HCT116 (cell line): ENCODE measurements around the gene TBC1D8. TPM values are rescaled to one million over a fixed set of nuclear protein-coding genes. Genes with fewer than 3 reads are reported as not detected.

Source experiments
- ATAC-seq: fragments of 200-7000 bp; cut with Tn5 transposase; 2 replicates; pipeline ENCODE4 v1.9.1; 2020; ENCODE audit warnings: mild to moderate bottlenecking, moderate library complexity
- BruUV-seq: library from RNA; stranded (reverse); fragments of 400-500 nt; replicated peaks from 2 replicates; lab custom pipeline; 2021; lab: Mats Ljungman, UMichigan
- CTCF ChIA-PET: fragments of 300-600 bp; sonication (Branson Sonifier 250); formaldehyde crosslinking; loops from one replicate; lab custom pipeline; 2021; ENCODE audit warnings: antibody characterized with exemption; lab: Charles Lee
- POLR2A ChIA-PET: fragments of 300-600, 350-600 bp; sonication (Branson Sonifier 250); formaldehyde crosslinking; loops from one replicate; lab custom pipeline; 2021; ENCODE audit warnings: antibody characterized with exemption; lab: Charles Lee
- RAD21 ChIA-PET, 2 experiments: fragments of 300-600 bp; sonication (Branson Sonifier 250); formaldehyde crosslinking; loops; one replicate each; lab custom pipeline; 2023; ENCODE audit warnings: low total read pairs in 2 of 2; ENCODE audit not compliant: uncharacterized antibody in 2 of 2, unreplicated experiment in 2 of 2, low non-redundant PET in 1 of 2; lab: Charles Lee
- DNase-seq: peaks from one replicate; pipeline ENCODE4 v3.0.0-alpha.2; 2010; ENCODE audit warnings: low read depth, low spot score
- H2AFZ ChIP-seq: fragments of 200-600 bp; shearing (Covaris generic), sonication (generic); 2 replicates; pipeline ENCODE4 v1.6.1; 2017; ENCODE audit warnings: low read depth, mixed run types, mixed read lengths, antibody characterized with exemption, low read length; ENCODE audit not compliant: poor library complexity, severe bottlenecking
- H3K27ac ChIP-seq: 2 replicates; pipeline ENCODE4 v1.5.1; 2012; ENCODE audit warnings: low read depth, low read length
- H3K27me3 ChIP-seq: fragments of 200-600 bp; sonication (generic); 2 replicates; pipeline ENCODE4 v1.6.1; 2016; ENCODE audit warnings: mixed run types, low read length, mixed read lengths; ENCODE audit not compliant: insufficient read depth
- H3K36me3 ChIP-seq, 2 experiments: fragments of 200-500 bp in 1 of 2; fragments of 200-600 bp in 1 of 2; sonication (Bioruptor generic) in 1 of 2; sonication (generic) in 1 of 2; 2 replicates each; pipeline versions ENCODE4 v1.5.1 to v1.6.1; 2014 to 2016; ENCODE audit warnings: low read length in 2 of 2, inconsistent platforms in 1 of 2, mixed read lengths in 1 of 2, mixed run types in 1 of 2; ENCODE audit not compliant: insufficient read depth in 2 of 2, control insufficient read depth in 1 of 2
- H3K4me1 ChIP-seq, 2 experiments: fragments of 200-600 bp in 1 of 2; sonication (generic) in 1 of 2; 2 replicates each; pipeline versions ENCODE4 v1.5.1 to v1.6.1; 2012 to 2017; ENCODE audit warnings: low read length in 2 of 2, inconsistent platforms in 1 of 2, mild to moderate bottlenecking in 1 of 2, mixed read lengths in 1 of 2, mixed run types in 1 of 2, moderate library complexity in 1 of 2; ENCODE audit not compliant: insufficient read depth in 2 of 2, control insufficient read depth in 1 of 2
- H3K4me2 ChIP-seq: fragments of 200-600 bp; sonication (generic); 2 replicates; pipeline ENCODE4 v1.6.1; 2017; ENCODE audit warnings: mixed run types, low read length, mixed read lengths
- H3K4me3 ChIP-seq, 2 experiments: fragments of 200-600 bp in 1 of 2; sonication (generic) in 1 of 2; replicated peaks in 1 of 2; 2 replicates each; pipeline ENCODE4 v1.5.1; 2011 to 2016; ENCODE audit warnings: low read length in 2 of 2, control low read depth in 1 of 2, low read depth in 1 of 2, mild to moderate bottlenecking in 1 of 2, mixed read lengths in 1 of 2, mixed run types in 1 of 2
- H3K79me2 ChIP-seq: fragments of 200-600 bp; sonication (generic); 2 replicates; pipeline ENCODE4 v1.6.1; 2017; ENCODE audit warnings: mild to moderate bottlenecking, mixed run types, low read length, moderate library complexity, mixed read lengths; ENCODE audit not compliant: insufficient read depth
- H3K9ac ChIP-seq: fragments of 200-600 bp; sonication (generic); 2 replicates; pipeline ENCODE4 v1.6.1; 2016; ENCODE audit warnings: low read length, mixed read lengths
- H3K9me2 ChIP-seq: fragments of 200-600 bp; sonication (generic), shearing (Covaris generic); 2 replicates; pipeline ENCODE4 v1.6.1; 2017; ENCODE audit warnings: mixed run types, mild to moderate bottlenecking, moderate library complexity; ENCODE audit not compliant: insufficient read depth
- H3K9me3 ChIP-seq, 2 experiments: fragments of 200-500 bp in 1 of 2; fragments of 200-600 bp in 1 of 2; sonication (Bioruptor generic) in 1 of 2; sonication (generic) in 1 of 2; 2 replicates each; pipeline ENCODE4 v1.6.1; 2014 to 2017; ENCODE audit warnings: low read length in 2 of 2, mixed read lengths in 2 of 2, inconsistent platforms in 1 of 2, low read depth in 1 of 2, mild to moderate bottlenecking in 1 of 2, mixed run types in 1 of 2, moderate library complexity in 1 of 2; ENCODE audit not compliant: control insufficient read depth in 1 of 2, insufficient read depth in 1 of 2
- H4K20me1 ChIP-seq: fragments of 200-600 bp; sonication (generic), shearing (Covaris generic); 2 replicates; pipeline ENCODE4 v1.6.1; 2017; ENCODE audit warnings: mixed run types, mild to moderate bottlenecking, moderate library complexity; ENCODE audit not compliant: insufficient read depth
- CBX3 ChIP-seq: IDR thresholded peaks from 2 replicates; pipeline ENCODE4 v1.6.1; 2012; ENCODE audit warnings: low read depth
- EGR1 ChIP-seq: IDR thresholded peaks from 2 replicates; pipeline ENCODE4 v1.6.1; 2012; ENCODE audit warnings: low read depth
- EZH2 ChIP-seq: fragments of 200-600 bp; sonication (generic); IDR thresholded peaks from 2 replicates; pipeline ENCODE4 v1.6.1; 2017; ENCODE audit warnings: antibody characterized with exemption, mixed run types
- EZH2phosphoT487 ChIP-seq: fragments of 200-600 bp; IDR thresholded peaks from 2 replicates; pipeline ENCODE4 v1.6.1; 2018; ENCODE audit warnings: antibody characterized with exemption, borderline replicate concordance
- FOSL1 ChIP-seq: IDR thresholded peaks from 2 replicates; pipeline ENCODE4 v1.6.1; 2012; ENCODE audit warnings: low read depth
- POLR2AphosphoS5 ChIP-seq: IDR thresholded peaks from 2 replicates; pipeline ENCODE4 v1.6.1; 2011; ENCODE audit warnings: mild to moderate bottlenecking, low read depth, low read length, moderate library complexity
- SIN3A ChIP-seq: IDR thresholded peaks from 2 replicates; pipeline ENCODE4 v1.6.1; 2012; ENCODE audit warnings: low read depth
- TCF7L2 ChIP-seq: IDR thresholded peaks from 2 replicates; pipeline ENCODE4 v1.7.0; 2011; ENCODE audit warnings: borderline replicate concordance, inconsistent platforms; ENCODE audit not compliant: insufficient read depth, insufficient read length; ENCODE audit errors: extremely low read depth
- YY1 ChIP-seq: IDR thresholded peaks from 2 replicates; pipeline ENCODE4 v1.6.1; 2011; ENCODE audit warnings: low read length, low read depth, moderate library complexity, mild to moderate bottlenecking; ENCODE audit not compliant: insufficient replicate concordance; ENCODE audit errors: extremely low read depth
- ZFX ChIP-seq: fragments of 450-650 bp; IDR thresholded peaks from 2 replicates; pipeline ENCODE4 v1.6.1; 2017
- intact Hi-C: fragments of 100-400 bp; cut with micrococcal nuclease; formaldehyde crosslinking; loops from 2 replicates; pipeline ENCODE4 v1.10.0; 2022
- total RNA-seq: library from RNA; stranded (reverse); gene quantifications from one replicate; pipeline ENCODE4 v1.2.1, GENCODE V29; 2021; ENCODE audit not compliant: unreplicated experiment
- TF ChIP-seq, protein P1 (sequence below), 3 experiments: fragments of 200-600 bp in 1 of 3; sonication (generic) in 1 of 3; IDR thresholded peaks in 2 of 3; conservative IDR thresholded peaks in 1 of 3; 2 replicates each; pipeline ENCODE4 v1.5.1; 2012 to 2017; ENCODE audit warnings: low read depth in 2 of 3, low read length in 2 of 3, antibody characterized with exemption in 1 of 3, borderline replicate concordance in 1 of 3, control low read depth in 1 of 3, mild to moderate bottlenecking in 1 of 3, mixed read lengths in 1 of 3, mixed run types in 1 of 3, moderate library complexity in 1 of 3; ENCODE audit not compliant: insufficient read depth in 1 of 3
- TF ChIP-seq, protein P2 (sequence below): IDR thresholded peaks from 2 replicates; pipeline ENCODE4 v1.6.1; 2012

TBC1D8 gene
- total RNA-seq, 1 experiment from 2014 or later = 44.0 TPM

DNA sequence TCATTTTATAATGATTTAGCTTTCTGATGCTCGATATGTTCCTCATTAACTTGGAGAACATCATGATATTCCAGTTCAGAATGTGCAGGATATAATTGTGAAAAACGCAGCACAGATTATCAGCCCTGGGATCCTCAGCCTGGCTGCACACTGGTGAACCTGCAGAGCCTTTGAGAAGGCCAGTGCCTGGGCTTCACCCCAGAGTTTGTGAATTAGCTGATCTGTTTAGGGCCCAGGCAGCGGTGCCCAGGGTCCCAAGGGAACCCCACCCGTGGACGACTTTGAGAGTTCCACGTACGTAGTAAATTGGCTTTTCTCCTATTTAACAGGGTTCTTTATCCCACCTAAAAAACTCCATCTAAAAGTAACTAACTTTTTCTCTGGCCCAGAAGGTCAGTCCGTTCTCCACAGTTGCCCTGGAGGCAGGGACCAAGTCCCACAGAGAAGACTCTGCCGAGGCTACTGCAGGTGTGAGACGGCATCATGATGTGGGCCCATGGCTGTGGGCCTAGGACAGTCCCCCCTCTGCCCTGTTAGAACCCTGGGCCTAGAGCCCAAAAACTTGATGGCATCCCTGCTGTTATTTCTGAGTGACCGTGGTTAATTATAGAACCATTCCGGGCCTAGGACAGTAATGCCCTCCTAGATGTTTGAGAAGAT lies 188.7 kb downstream of the TBC1D8 start:
- no TSS peak for BruUV-seq
- Histone ChIP-seq H2AFZ (no peak overlapping the region), H3K9ac (no peak overlapping the region), H3K9me3 (no peaks in the 10 kb centered on the region), H4K20me1 (no peaks in the 10 kb centered on the region), H3K4me1 (no peaks in the 10 kb centered on the region), H3K36me3 (no peaks in the 10 kb centered on the region), H3K4me3 (no peak overlapping the region), H3K27me3 (no peaks in the 10 kb centered on the region), H3K9me2 (no peaks in the 10 kb centered on the region), H3K4me2 (no peak overlapping the region), H3K79me2 (no peaks in the 10 kb centered on the region), H3K27ac (no peak overlapping the region)
- no peak for DNase-seq
- intact Hi-C loops = no loop called here
- POLR2A ChIA-PET = no interaction called here
- CTCF ChIA-PET = no interaction called here
- no peak for TF ChIP-seq ZFX
- TF ChIP-seq TCF7L2 = no peak
- no peak for TF ChIP-seq POLR2AphosphoS5
- no peak for TF ChIP-seq CBX3
- TF ChIP-seq, protein P1, sequence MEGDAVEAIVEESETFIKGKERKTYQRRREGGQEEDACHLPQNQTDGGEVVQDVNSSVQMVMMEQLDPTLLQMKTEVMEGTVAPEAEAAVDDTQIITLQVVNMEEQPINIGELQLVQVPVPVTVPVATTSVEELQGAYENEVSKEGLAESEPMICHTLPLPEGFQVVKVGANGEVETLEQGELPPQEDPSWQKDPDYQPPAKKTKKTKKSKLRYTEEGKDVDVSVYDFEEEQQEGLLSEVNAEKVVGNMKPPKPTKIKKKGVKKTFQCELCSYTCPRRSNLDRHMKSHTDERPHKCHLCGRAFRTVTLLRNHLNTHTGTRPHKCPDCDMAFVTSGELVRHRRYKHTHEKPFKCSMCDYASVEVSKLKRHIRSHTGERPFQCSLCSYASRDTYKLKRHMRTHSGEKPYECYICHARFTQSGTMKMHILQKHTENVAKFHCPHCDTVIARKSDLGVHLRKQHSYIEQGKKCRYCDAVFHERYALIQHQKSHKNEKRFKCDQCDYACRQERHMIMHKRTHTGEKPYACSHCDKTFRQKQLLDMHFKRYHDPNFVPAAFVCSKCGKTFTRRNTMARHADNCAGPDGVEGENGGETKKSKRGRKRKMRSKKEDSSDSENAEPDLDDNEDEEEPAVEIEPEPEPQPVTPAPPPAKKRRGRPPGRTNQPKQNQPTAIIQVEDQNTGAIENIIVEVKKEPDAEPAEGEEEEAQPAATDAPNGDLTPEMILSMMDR (IDR thresholded peaks at IDR 0.05 in 2 of 3, conservative IDR thresholded peaks at IDR 0.05 in 1 of 3; ENCODE audit: borderline replicate concordance in 1 of 3, insufficient read depth in 1 of 3, low read depth in 2 of 3, low read length in 2 of 3) = no peak
- no peak for TF ChIP-seq EZH2phosphoT487
- no peak for TF ChIP-seq FOSL1
- TF ChIP-seq EZH2 = no peak
- no peak for TF ChIP-seq YY1
- TF ChIP-seq, protein P2, sequence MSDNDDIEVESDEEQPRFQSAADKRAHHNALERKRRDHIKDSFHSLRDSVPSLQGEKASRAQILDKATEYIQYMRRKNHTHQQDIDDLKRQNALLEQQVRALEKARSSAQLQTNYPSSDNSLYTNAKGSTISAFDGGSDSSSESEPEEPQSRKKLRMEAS = no peak
- no peak for TF ChIP-seq SIN3A
- TF ChIP-seq EGR1 = no peak
- RAD21 ChIA-PET = no interaction called here
- ATAC-seq = no peak
